Gastrocnemius medialis (tissue), 4 donors: ENCODE measurements around the gene SMURF2. TPM values are rescaled to one million over a fixed set of nuclear protein-coding genes. Genes with fewer than 3 reads are reported as not detected.

Experiments used
- ATAC-seq, 2 donors: fragments of 150-250 bp; one replicate each; pipeline ENCODE4 v1.9.1; 2016
- DNase-seq, 2 donors: peaks; one replicate each; pipeline ENCODE4 v3.0.0-alpha.2; 2019
- H3K27ac ChIP-seq, 4 donors: fragments of 200-600 bp; sonication (generic); 1 replicate in 1 of 4; 2 replicates in 3 of 4; pipeline ENCODE4 v1.5.1; 2016 to 2018; ENCODE audit warnings: mild to moderate bottlenecking in 2 of 4, moderate library complexity in 1 of 4
- H3K27me3 ChIP-seq, 3 donors: fragments of 200-600 bp; sonication (generic) in 2 of 3; 1 replicate in 1 of 3; 2 replicates in 2 of 3; pipeline versions ENCODE4 v1.5.1 to v1.6.0; 2016 to 2019; ENCODE audit warnings: mild to moderate bottlenecking in 1 of 3, moderate library complexity in 1 of 3
- H3K36me3 ChIP-seq, 2 donors: fragments of 200-600 bp; sonication (generic) in 1 of 2; one replicate each; pipeline ENCODE4 v1.5.1; 2017 to 2018
- H3K4me1 ChIP-seq, 2 donors: fragments of 200-600 bp; sonication (generic) in 1 of 2; one replicate each; pipeline ENCODE4 v1.5.1; 2016 to 2017; ENCODE audit warnings: mild to moderate bottlenecking in 2 of 2
- H3K4me3 ChIP-seq, 4 donors: fragments of 200-600 bp; sonication (generic) in 3 of 4; 1 replicate in 1 of 4; 2 replicates in 3 of 4; pipeline ENCODE4 v1.5.1; 2016 to 2019; ENCODE audit warnings: mild to moderate bottlenecking in 2 of 4
- H3K9me3 ChIP-seq, 3 donors: fragments of 200-600 bp; sonication (generic) in 2 of 3; 1 replicate in 1 of 3; 2 replicates in 2 of 3; pipeline ENCODE4 v1.5.1; 2016 to 2019
- CTCF ChIP-seq, 5 experiments: fragments of 450-650 bp in 3 of 5; fragments of 200-600 bp in 2 of 5; sonication (generic) in 2 of 5; IDR thresholded peaks in 4 of 5; conservative IDR thresholded peaks in 1 of 5; 1 replicate in 4 of 5; 2 replicates in 1 of 5; pipeline ENCODE4 v1.5.1; 2016 to 2019; ENCODE audit warnings: antibody characterized with exemption in 5 of 5, mild to moderate bottlenecking in 3 of 5, moderate library complexity in 3 of 5
- POLR2A ChIP-seq, 2 donors: fragments of 450-650 bp; IDR thresholded peaks; one replicate each; pipeline ENCODE4 v1.6.1; 2017; ENCODE audit warnings: antibody characterized with exemption in 2 of 2, mild to moderate bottlenecking in 2 of 2, moderate library complexity in 2 of 2
- in situ Hi-C, 4 donors: fragments of 200-750 bp; cut with MboI; loops; one replicate each; pipeline versions ENCODE4 v1.15.0 to v1.8.0; 2017; ENCODE audit warnings: low sequenced_read_pairs in 4 of 4
- intact Hi-C: fragments of 100-400 bp; cut with DNase I; formaldehyde crosslinking; loops from one replicate; pipeline ENCODE4 v1.15.1; 2023; ENCODE audit warnings: low total_unique reads
- total RNA-seq, 4 donors: library from RNA; depleted of rRNA; stranded (reverse); fragments of >200 nt; gene quantifications; one replicate each; pipeline versions ENCODE4 v1.1.0 to v1.2.3, GENCODE V29; 2016

SMURF2 gene
- total RNA-seq, 4 donors from 2014 or later: 8.9 to 15.3 (median 11.4) TPM

- H3K36me3 ChIP-seq: peaks cover 0 to 81% of the 10 kb centered on the region in 2 donors
- no peaks in the 10 kb centered on the region for H3K9me3 ChIP-seq
- H3K27me3 ChIP-seq: no peaks in the 10 kb centered on the region
- intact Hi-C loops: no loop called here
- TF ChIP-seq POLR2A (IDR thresholded peaks at IDR 0.05) (no peak), CTCF (IDR thresholded peaks at IDR 0.05 in 4 of 5, conservative IDR thresholded peaks at IDR 0.05 in 1 of 5) (no peak)
- no peak overlapping the region for H3K27ac ChIP-seq
- ATAC-seq (no peak), DNase-seq (no peak)
- in situ Hi-C loops: no loop called here
- H3K4me1 ChIP-seq: no peaks in the 10 kb centered on the region
- no peak overlapping the region for H3K4me3 ChIP-seq
Measured at GRCh38 chr17:64540118-64540776, 121.9 kb downstream of the SMURF2 start.

DNA sequence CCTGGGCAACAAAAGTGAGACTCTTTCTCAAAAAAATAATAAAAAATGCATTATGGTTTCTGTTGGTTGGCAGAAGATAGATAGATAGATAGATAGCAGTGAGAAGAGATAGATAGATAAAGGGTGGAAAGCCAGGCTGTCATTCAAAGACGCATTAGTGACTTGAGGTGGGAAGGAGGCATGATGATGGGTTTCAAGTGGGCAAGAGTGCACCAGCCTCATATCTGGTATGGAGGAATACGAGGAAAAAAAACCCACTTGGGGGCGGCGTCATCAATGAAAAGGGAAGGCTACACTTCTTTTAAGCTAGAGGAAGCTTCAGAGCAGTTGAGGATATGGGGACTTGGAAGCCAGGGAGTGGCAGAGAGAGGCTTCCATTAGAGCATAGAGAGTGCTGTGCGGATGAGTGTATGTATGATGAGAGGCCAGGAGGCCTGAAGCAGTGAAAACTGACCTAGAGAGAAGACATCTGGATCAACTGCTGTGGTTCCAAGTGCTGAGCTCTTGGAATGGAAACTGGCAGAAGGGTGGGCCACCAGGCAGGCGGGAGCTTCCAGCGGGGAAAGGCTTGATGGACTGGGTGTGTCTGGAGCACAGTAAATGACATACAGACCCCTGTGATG is 123.5 kb downstream of the SMURF2 start:
- Histone ChIP-seq H3K27ac (no peak overlapping the region), H3K4me1 (no peaks in the 10 kb centered on the region), H3K27me3 (no peaks in the 10 kb centered on the region), H3K36me3 (peaks cover 0 to 86% of the 10 kb centered on the region in 2 donors), H3K9me3 (no peaks in the 10 kb centered on the region), H3K4me3 (no peak overlapping the region)
- DNase-seq (no peak), ATAC-seq (no peak)
- intact Hi-C loops (no loop called here), in situ Hi-C loops (no loop called here)
- TF ChIP-seq POLR2A (IDR thresholded peaks at IDR 0.05): no peak
- no peak for TF ChIP-seq CTCF (IDR thresholded peaks at IDR 0.05 in 4 of 5, conservative IDR thresholded peaks at IDR 0.05 in 1 of 5)

DNA sequence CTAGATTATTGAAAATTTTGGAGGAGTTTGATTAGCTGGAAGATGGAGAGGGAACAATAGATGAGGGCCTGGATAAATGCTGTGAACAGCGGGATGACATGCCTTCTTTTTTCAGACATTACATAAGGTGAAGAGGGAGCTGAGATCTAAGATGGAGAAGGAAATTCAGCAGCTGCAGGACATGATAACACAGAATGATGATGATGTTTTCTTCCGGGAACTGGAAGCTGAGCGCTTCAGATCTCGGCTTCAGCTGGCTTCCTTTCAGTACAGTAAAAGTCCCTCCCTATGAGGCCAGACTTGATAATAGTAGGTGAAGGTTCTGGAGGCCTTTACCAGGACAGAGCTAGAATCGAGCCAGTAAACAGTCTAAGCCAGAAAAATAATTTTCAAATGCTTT is 124.6 kb downstream of the SMURF2 start:
- Histone ChIP-seq H3K9me3 (no peaks in the 10 kb centered on the region), H3K36me3 (peaks cover 0 to 93% of the 10 kb centered on the region in 2 donors), H3K27ac (no peak overlapping the region), H3K27me3 (no peaks in the 10 kb centered on the region), H3K4me1 (no peaks in the 10 kb centered on the region), H3K4me3 (no peak overlapping the region)
- in situ Hi-C loops (no loop called here), intact Hi-C loops (no loop called here)
- DNase-seq: no peak
- no peak for ATAC-seq
- no peak for TF ChIP-seq POLR2A (IDR thresholded peaks at IDR 0.05)
- TF ChIP-seq CTCF (IDR thresholded peaks at IDR 0.05 in 4 of 5, conservative IDR thresholded peaks at IDR 0.05 in 1 of 5): no peak

GRCh38 chr17:64536913-64537312 is 125.2 kb downstream of the SMURF2 start:
- TF ChIP-seq POLR2A (IDR thresholded peaks at IDR 0.05) (no peak), CTCF (IDR thresholded peaks at IDR 0.05 in 4 of 5, conservative IDR thresholded peaks at IDR 0.05 in 1 of 5) (no peak)
- DNase-seq: no peak
- Histone ChIP-seq H3K27ac (no peak overlapping the region), H3K36me3 (peaks cover 0 to 96% of the 10 kb centered on the region in 2 donors), H3K4me1 (no peaks in the 10 kb centered on the region), H3K9me3 (no peaks in the 10 kb centered on the region), H3K27me3 (no peaks in the 10 kb centered on the region), H3K4me3 (no peak overlapping the region)
- in situ Hi-C loops: no loop called here
- intact Hi-C loops: no loop called here
- no peak for ATAC-seq
